HL-60 (cell line): Measurements from ENCODE around the gene CHP2.
"Not testable (repeated sequence)": the region's sequence is repeated elsewhere in the genome, so short reads cannot be mapped to it uniquely, and the experiment has no call there.

ENCODE experiments used
- DNase-seq, 2 experiments: peaks; one replicate each; pipeline ENCODE4 v3.0.0-alpha.2; 2010 to 2020; ENCODE audit warnings: low read depth in 1 of 2, low spot score in 1 of 2
- H3K27ac ChIP-seq: fragments of 250-450 bp; sonication (Bioruptor Pico); replicated peaks from 2 replicates; pipeline ENCODE4 v1.5.1; 2020; ENCODE audit warnings: mild to moderate bottlenecking, moderate library complexity
- H3K27me3 ChIP-seq: fragments of 250-450 bp; sonication (Bioruptor Pico); 2 replicates; pipeline ENCODE4 v1.5.1; 2021; ENCODE audit warnings: mild to moderate bottlenecking, moderate library complexity; ENCODE audit not compliant: insufficient read depth, poor library complexity, severe bottlenecking
- H3K4me3 ChIP-seq: replicated peaks from 2 replicates; pipeline ENCODE4 v1.5.1; 2011; ENCODE audit warnings: mild to moderate bottlenecking, control low read depth, low read length; ENCODE audit not compliant: insufficient read depth
- CTCF ChIP-seq: IDR thresholded peaks from one replicate; pipeline ENCODE4 v1.5.1; 2011; ENCODE audit warnings: low read length, control low read depth, inconsistent platforms; ENCODE audit not compliant: insufficient read depth
- GABPA ChIP-seq: IDR thresholded peaks from 2 replicates; pipeline ENCODE4 v1.6.1; 2012; ENCODE audit warnings: low read depth
- POLR2AphosphoS5 ChIP-seq: IDR thresholded peaks from 2 replicates; pipeline ENCODE4 v1.6.1; 2012; ENCODE audit warnings: low read depth
- REST ChIP-seq: IDR thresholded peaks from 2 replicates; pipeline ENCODE4 v1.6.1; 2012; ENCODE audit warnings: low read depth; ENCODE audit not compliant: insufficient replicate concordance
- SPI1 ChIP-seq: IDR thresholded peaks from 2 replicates; pipeline ENCODE4 v1.6.1; 2012; ENCODE audit warnings: low read depth, mild to moderate bottlenecking, borderline replicate concordance

Gene CHP2

GRCh38 chr16:23745263-23745662 lies 9.6 kb upstream of the CHP2 start:
- no peak for DNase-seq
- TF ChIP-seq CTCF = no peak
- no peak for TF ChIP-seq POLR2AphosphoS5
- no peak for TF ChIP-seq SPI1
- no peak for TF ChIP-seq REST
- TF ChIP-seq GABPA = no peak
- H3K27ac ChIP-seq = no peak overlapping the region

GRCh38 chr16:23748630-23749029 lies 6.2 kb upstream of the CHP2 start:
- no peak for DNase-seq
- Histone ChIP-seq H3K27ac (no peak overlapping the region), H3K27me3 (peaks cover 2% of the 10 kb centered on the region), H3K4me3 (no peak overlapping the region)
- no peak for TF ChIP-seq REST
- TF ChIP-seq SPI1 = no peak
- TF ChIP-seq POLR2AphosphoS5 = no peak
- no peak for TF ChIP-seq GABPA
- no peak for TF ChIP-seq CTCF

More at GRCh38 chr16:23745263-23745662, 9.6 kb upstream of the CHP2 start:
- H3K27me3 ChIP-seq = no peaks in the 10 kb centered on the region
- no peak overlapping the region for H3K4me3 ChIP-seq

- DNase-seq, H3K27ac ChIP-seq, H3K4me3 ChIP-seq: not testable (repeated sequence)
- H3K27me3 ChIP-seq = peaks cover 23% of the 10 kb centered on the region
These were observed 3.8 kb upstream of the CHP2 start for GRCh38 chr16:23751053-23751452.

- TF ChIP-seq SPI1 (no peak), REST (no peak), POLR2AphosphoS5 (no peak), CTCF (no peak), GABPA (no peak)
- Histone ChIP-seq H3K4me3 (no peak overlapping the region), H3K27me3 (peaks cover 25% of the 10 kb centered on the region), H3K27ac (no peak overlapping the region)
- DNase-seq = no peak
These were observed 775 bp upstream of the CHP2 start for GRCh38 chr16:23753908-23754593.
